HG02943 (cell line): ENCODE data around the gene WDR48.

Experiments used
- ATAC-seq: cut with Tn5 transposase; IDR thresholded peaks from one replicate; pipeline ENCODE4 v1.9.1; 2021; ENCODE audit warnings: mild to moderate bottlenecking, low read depth, moderate library complexity; ENCODE audit not compliant: unreplicated experiment

Gene WDR48

GRCh38 chr3:39137435-39137936 is 85.7 kb downstream of the WDR48 start:
- no peak for ATAC-seq

GRCh38 chr3:39137991-39138803 is 86.4 kb downstream of the WDR48 start:
- no peak for ATAC-seq

- no peak for ATAC-seq
Measured at GRCh38 chr3:39138804-39139415, 87.1 kb downstream of the WDR48 start.

GRCh38 chr3:39139442-39139841 is 87.6 kb downstream of the WDR48 start:
- ATAC-seq = no peak

- no peak for ATAC-seq
Measured at GRCh38 chr3:39140341-39140971, 88.6 kb downstream of the WDR48 start.

- no peak for ATAC-seq
Measured at GRCh38 chr3:39141171-39141995, 89.6 kb downstream of the WDR48 start.

- no peak for ATAC-seq
Measured at GRCh38 chr3:39142067-39142466, 90.3 kb downstream of the WDR48 start.

GRCh38 chr3:39143051-39143885 is 91.5 kb downstream of the WDR48 start:
- no peak for ATAC-seq

- no peak for ATAC-seq
Measured at GRCh38 chr3:39144095-39144747, 92.4 kb downstream of the WDR48 start.

- no peak for ATAC-seq
Measured at GRCh38 chr3:39144748-39145380, 93.0 kb downstream of the WDR48 start.

- no peak for ATAC-seq
Measured at GRCh38 chr3:39146083-39146501, 94.3 kb downstream of the WDR48 start.
